Esophagus squamous epithelium (tissue), 5 donors: ENCODE measurements around the gene PPM1N. TPM values are rescaled to one million over a fixed set of nuclear protein-coding genes. Genes with fewer than 3 reads are reported as not detected.
A peak's percentile ranks its signal among the peaks of the same experiment; 100 is the strongest.

ENCODE experiments used
- DNase-seq: peaks from one replicate; lab custom pipeline; 2025; lab: John Stamatoyannopoulos, UW
- H3K27ac ChIP-seq, 4 donors: fragments of 200-600 bp; sonication (generic); one replicate each; pipeline ENCODE4 v1.5.1; 2016 to 2019; ENCODE audit warnings: mild to moderate bottlenecking in 1 of 4
- H3K27me3 ChIP-seq, 4 donors: fragments of 200-600 bp; sonication (generic); 1 replicate in 3 of 4; 2 replicates in 1 of 4; pipeline versions ENCODE4 v1.5.1 to v1.6.0; 2017 to 2021; ENCODE audit warnings: antibody characterized with exemption in 1 of 4
- H3K36me3 ChIP-seq, 3 donors: fragments of 200-600 bp; sonication (generic); one replicate each; pipeline ENCODE4 v1.5.1; 2016 to 2019
- H3K4me1 ChIP-seq, 3 donors: fragments of 200-600 bp; sonication (generic); one replicate each; pipeline ENCODE4 v1.5.1; 2017 to 2019
- H3K4me3 ChIP-seq, 4 donors: fragments of 200-600 bp; sonication (generic); 1 replicate in 3 of 4; 2 replicates in 1 of 4; pipeline ENCODE4 v1.5.1; 2016 to 2019; ENCODE audit warnings: mild to moderate bottlenecking in 2 of 4, moderate library complexity in 1 of 4
- H3K9me3 ChIP-seq, 3 donors: fragments of 200-600 bp; sonication (generic); one replicate each; pipeline ENCODE4 v1.5.1; 2016 to 2019
- POLR2A ChIP-seq, 4 donors: fragments of 450-650 bp; IDR thresholded peaks; one replicate each; pipeline ENCODE4 v1.6.1; 2017; ENCODE audit warnings: antibody characterized with exemption in 4 of 4, mild to moderate bottlenecking in 4 of 4, moderate library complexity in 3 of 4
- WGBS, 2 donors: methylation state at CpG; one replicate each; pipeline ENCODE4 v1.1.5; 2018; 5-methylcytosine and 5-hydroxymethylcytosine counted together
- intact Hi-C: fragments of 100-400 bp; cut with DNase I; formaldehyde crosslinking; loops from one replicate; pipeline ENCODE4 v1.15.0; 2022
- total RNA-seq, 4 donors: library from RNA; depleted of rRNA; stranded (reverse); fragments of >200 nt; gene quantifications; one replicate each; pipeline ENCODE4 v1.1.0, GENCODE V29; 2016
- TF ChIP-seq, protein P1 (sequence below), 6 experiments: fragments of 450-650 bp in 4 of 6; fragments of 200-600 bp in 2 of 6; sonication (generic) in 2 of 6; IDR thresholded peaks; one replicate each; pipeline ENCODE4 v1.5.1; 2016 to 2019; ENCODE audit warnings: antibody characterized with exemption in 6 of 6, mild to moderate bottlenecking in 4 of 6, moderate library complexity in 4 of 6
- donor health status: DM: yes; HTN: yes; CAD: no.

PPM1N gene
- total RNA-seq, 4 donors from 2014 or later, result 1.8 to 6.7 (median 4.0) TPM

- no peaks in the 10 kb centered on the region for H3K36me3 ChIP-seq
- H3K4me1 ChIP-seq, result peaks cover 15 to 37% (median 16%) of the 10 kb centered on the region in 3 donors
- H3K27ac ChIP-seq, result no peak overlapping the region
- TF ChIP-seq POLR2A (IDR thresholded peaks at IDR 0.05), result no peak
- TF ChIP-seq, protein P1, sequence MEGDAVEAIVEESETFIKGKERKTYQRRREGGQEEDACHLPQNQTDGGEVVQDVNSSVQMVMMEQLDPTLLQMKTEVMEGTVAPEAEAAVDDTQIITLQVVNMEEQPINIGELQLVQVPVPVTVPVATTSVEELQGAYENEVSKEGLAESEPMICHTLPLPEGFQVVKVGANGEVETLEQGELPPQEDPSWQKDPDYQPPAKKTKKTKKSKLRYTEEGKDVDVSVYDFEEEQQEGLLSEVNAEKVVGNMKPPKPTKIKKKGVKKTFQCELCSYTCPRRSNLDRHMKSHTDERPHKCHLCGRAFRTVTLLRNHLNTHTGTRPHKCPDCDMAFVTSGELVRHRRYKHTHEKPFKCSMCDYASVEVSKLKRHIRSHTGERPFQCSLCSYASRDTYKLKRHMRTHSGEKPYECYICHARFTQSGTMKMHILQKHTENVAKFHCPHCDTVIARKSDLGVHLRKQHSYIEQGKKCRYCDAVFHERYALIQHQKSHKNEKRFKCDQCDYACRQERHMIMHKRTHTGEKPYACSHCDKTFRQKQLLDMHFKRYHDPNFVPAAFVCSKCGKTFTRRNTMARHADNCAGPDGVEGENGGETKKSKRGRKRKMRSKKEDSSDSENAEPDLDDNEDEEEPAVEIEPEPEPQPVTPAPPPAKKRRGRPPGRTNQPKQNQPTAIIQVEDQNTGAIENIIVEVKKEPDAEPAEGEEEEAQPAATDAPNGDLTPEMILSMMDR (IDR thresholded peaks at IDR 0.05), result no peak
- intact Hi-C loops, result no loop called here
- H3K27me3 ChIP-seq, result no peaks in the 10 kb centered on the region
- H3K9me3 ChIP-seq, result no peaks in the 10 kb centered on the region
- no peak overlapping the region for H3K4me3 ChIP-seq
- WGBS, 2 donors, result 80 to 84% methylated on average over 5 to 10 of the region's 15 CpGs
- no peak for DNase-seq
These were observed 9.5 kb upstream of the PPM1N start for GRCh38 chr19:45488708-45489107.

GRCh38 chr19:45489216-45489855, 8.9 kb upstream of the PPM1N start:
- Histone ChIP-seq H3K4me1 (peaks cover 16 to 39% (median 17%) of the 10 kb centered on the region in 3 donors), H3K36me3 (no peaks in the 10 kb centered on the region), H3K27ac (no peak overlapping the region), H3K9me3 (no peaks in the 10 kb centered on the region), H3K27me3 (no peaks in the 10 kb centered on the region), H3K4me3 (no peak overlapping the region)
- DNase-seq, result no peak
- intact Hi-C loops, result no loop called here
- TF ChIP-seq POLR2A (IDR thresholded peaks at IDR 0.05), result no peak
- TF ChIP-seq, protein P1 (IDR thresholded peaks at IDR 0.05), result no peak
- WGBS, 2 donors, result 79 to 84% methylated on average over 15 to 20 of the region's 20 CpGs

- Histone ChIP-seq H3K27ac (peak overlapping the region in 1 of 4 donors; percentile 80), H3K4me1 (peaks cover 22 to 35% (median 27%) of the 10 kb centered on the region in 3 donors), H3K27me3 (peaks cover 0 to 16% (median 0%) of the 10 kb centered on the region in 4 donors), H3K36me3 (no peaks in the 10 kb centered on the region), H3K4me3 (peak overlapping the region in 3 of 4 donors; percentile 54 to 78 (median 58)), H3K9me3 (no peaks in the 10 kb centered on the region)
- WGBS, 2 donors, result 72 to 75% methylated on average over 4 to 5 of the region's 5 CpGs
- no peak for TF ChIP-seq POLR2A (IDR thresholded peaks at IDR 0.05)
- TF ChIP-seq, protein P1 (IDR thresholded peaks at IDR 0.05), result no peak
- no peak for DNase-seq
- intact Hi-C loops, result no loop called here
These were observed 6.1 kb upstream of the PPM1N start for GRCh38 chr19:45492137-45492626.

- intact Hi-C loops, result no loop called here
- no peaks in the 10 kb centered on the region for H3K36me3 ChIP-seq
- 6 to 12% methylated on average over 18 to 19 of the region's 32 CpGs for WGBS, 2 donors
- H3K4me3 ChIP-seq, result peak overlapping the region; percentile 25 to 78 (median 56)
- DNase-seq, result no peak
- H3K9me3 ChIP-seq, result no peaks in the 10 kb centered on the region
- TF ChIP-seq, protein P1 (IDR thresholded peaks at IDR 0.05), result no peak
- no peak for TF ChIP-seq POLR2A (IDR thresholded peaks at IDR 0.05)
- peak overlapping the region; percentile 28 to 85 (median 78) for H3K27ac ChIP-seq
- peaks cover 0 to 16% (median 0%) of the 10 kb centered on the region in 4 donors for H3K27me3 ChIP-seq
- H3K4me1 ChIP-seq, result peaks cover 28 to 42% (median 34%) of the 10 kb centered on the region in 3 donors
These were observed 5.4 kb upstream of the PPM1N start for GRCh38 chr19:45492627-45493470.
